Measurements from ENCODE around the gene MAFG.

GRCh38 chr17:81955058-81955681 lies 27.6 kb upstream of the MAFG start:
- TF ChIP-seq TAF1 (IDR thresholded peaks at IDR 0.05; ENCODE audit: low read depth, low read length) (no peak), POLR2AphosphoS5 (IDR thresholded peaks at IDR 0.05; ENCODE audit: low read depth, low read length) (no peak), POLR2A (IDR thresholded peaks at IDR 0.05; ENCODE audit: low read depth, low read length) (no peak), PAX5 (IDR thresholded peaks at IDR 0.05; ENCODE audit: insufficient read depth, low read length, severe bottlenecking) (no peak), SPI1 (IDR thresholded peaks at IDR 0.05; ENCODE audit: low read depth, low read length) (no peak), POU2F2 (IDR thresholded peaks at IDR 0.05; ENCODE audit: low read depth, low read length) (no peak)

Data from GM12891 (cell line).